Measurements from ENCODE around the gene HCN4. TPM values are rescaled to one million over a fixed set of nuclear protein-coding genes. Genes with fewer than 3 reads are reported as not detected.

The HCN4 gene
- total and polyA plus RNA-seq, 2 experiments from 2014 or later = 2.4 to 10.6 TPM

DNA sequence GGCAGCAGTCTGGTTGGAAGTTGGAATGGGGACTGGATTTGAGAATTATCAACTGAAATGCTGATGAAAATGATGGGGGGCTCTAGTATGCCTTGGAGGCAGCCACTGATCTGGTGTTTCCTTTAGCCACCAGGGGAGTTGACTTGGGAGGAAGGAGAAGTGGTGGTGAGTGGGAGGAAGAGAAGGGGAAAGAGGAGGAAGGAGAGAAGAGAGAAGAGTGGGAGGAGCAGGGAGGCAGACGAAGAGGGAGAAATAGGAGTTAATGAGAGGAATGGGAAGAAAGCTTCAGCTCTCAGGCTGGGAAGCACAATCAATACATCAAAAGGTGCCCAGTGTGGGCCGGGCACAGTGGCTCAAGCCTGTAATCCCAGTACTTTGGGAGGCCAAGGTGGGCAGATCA, 23.3 kb upstream of the HCN4 start:
- no peaks in the 10 kb centered on the region; the same call in 2 of the 3 replicates for H3K9me3 Mint-ChIP-seq
- no peaks in the 10 kb centered on the region for H3K79me2 ChIP-seq (replicated peaks; ENCODE audit: insufficient read depth)
- peaks cover 30% of the 10 kb centered on the region for H3K4me1 ChIP-seq (ENCODE audit: insufficient read depth)
- DNase-seq (ENCODE audit: low spot score) (no peak), ATAC-seq (no peak)
- TF ChIP-seq ZNF331 (CRISPR knock-in tag; IDR thresholded peaks at IDR 0.05; ENCODE audit: low read depth) = no peak
- TF ChIP-seq EZH2phosphoT487 (IDR thresholded peaks at IDR 0.05; ENCODE audit: unreplicated experiment) = no peak
- no peak for TF ChIP-seq JUNB (IDR thresholded peaks at IDR 0.05; ENCODE audit: unreplicated experiment)
- TF ChIP-seq EZH2 (IDR thresholded peaks at IDR 0.05; ENCODE audit: low read depth, unreplicated experiment) = no peak
- no peak for TF ChIP-seq NANOG (IDR thresholded peaks at IDR 0.05; ENCODE audit: borderline replicate concordance)
- H3K36me3 Mint-ChIP-seq (ENCODE audit: low read depth) = no peaks in the 10 kb centered on the region
- H3K27ac ChIP-seq (ENCODE audit: low read depth) = no peak overlapping the region
- no peak overlapping the region for H2AFZ ChIP-seq
- no peak overlapping the region for H3K4me2 ChIP-seq
- H3K4me1 Mint-ChIP-seq = peaks cover 39% of the 10 kb centered on the region
- H3K27me3 Mint-ChIP-seq (ENCODE audit: insufficient read depth, low read depth, poor library complexity) = peaks cover 16% of the 10 kb centered on the region
- no peaks in the 10 kb centered on the region for H3K36me3 ChIP-seq (ENCODE audit: insufficient read depth)
- H3K4me3 Mint-ChIP-seq = no peak overlapping the region
- H3K27ac Mint-ChIP-seq = no peak overlapping the region
- H4K20me1 ChIP-seq (replicated peaks; ENCODE audit: insufficient read depth) = no peaks in the 10 kb centered on the region
- H3F3A ChIP-seq (replicated peaks; ENCODE audit: low read depth) = peaks cover 15% of the 10 kb centered on the region; the same call in 1 of the 2 replicates
- H3K4me3 ChIP-seq = no peak overlapping the region
- H3K9me2 ChIP-seq (ENCODE audit: insufficient read depth) = peaks cover 7% of the 10 kb centered on the region; the same call in 1 of the 2 replicates
- H3K27me3 ChIP-seq (ENCODE audit: insufficient read depth) = no peaks in the 10 kb centered on the region

DNA sequence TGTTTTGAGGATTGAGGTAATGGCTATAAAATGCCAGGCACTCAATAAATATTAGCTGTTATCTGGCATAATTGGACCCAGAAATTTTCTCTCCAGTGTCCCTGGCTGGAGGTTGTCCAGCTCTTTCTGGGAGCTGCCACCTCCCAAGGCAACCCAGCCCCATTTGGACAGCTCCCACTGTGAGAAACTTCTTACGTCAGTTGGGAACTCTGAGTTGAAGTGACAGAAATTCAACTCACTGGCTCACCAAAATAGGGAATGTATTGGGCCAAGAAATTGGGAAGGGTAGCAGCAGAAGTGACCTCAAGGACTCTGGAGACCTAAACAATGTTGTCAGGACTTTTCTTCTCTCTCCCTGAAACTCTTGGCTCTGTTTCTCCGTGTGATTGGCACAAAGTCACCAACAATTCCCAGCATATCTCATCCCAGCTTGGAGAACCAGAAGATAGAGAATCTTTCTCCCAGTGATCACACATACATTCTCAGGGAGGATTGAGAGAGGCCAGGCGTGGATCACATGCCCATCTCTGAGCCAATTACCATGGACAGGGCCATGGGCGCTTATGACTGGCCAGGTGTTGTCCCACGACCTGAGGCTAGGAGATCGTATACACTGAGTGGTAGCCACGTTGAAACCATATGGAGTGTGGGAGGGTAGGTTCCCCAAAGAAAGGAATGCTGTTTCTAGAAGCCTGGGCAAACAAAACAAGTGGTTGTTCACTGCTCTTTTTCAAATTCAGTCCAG, 22.5 kb upstream of the HCN4 start:
- Histone ChIP-seq H3K4me3 (no peak overlapping the region), H3K27ac (ENCODE audit: low read depth) (no peak overlapping the region), H3K36me3 (ENCODE audit: insufficient read depth) (no peaks in the 10 kb centered on the region), H4K20me1 (replicated peaks; ENCODE audit: insufficient read depth) (no peaks in the 10 kb centered on the region), H2AFZ (no peak overlapping the region), H3K4me2 (no peak overlapping the region), H3K27me3 (ENCODE audit: insufficient read depth) (no peaks in the 10 kb centered on the region), H3K4me1 (ENCODE audit: insufficient read depth) (peaks cover 34% of the 10 kb centered on the region), H3K9me2 (ENCODE audit: insufficient read depth) (peaks cover 7% of the 10 kb centered on the region; the same call in 1 of the 2 replicates), H3K79me2 (replicated peaks; ENCODE audit: insufficient read depth) (no peaks in the 10 kb centered on the region), H3F3A (replicated peaks; ENCODE audit: low read depth) (peaks cover 15% of the 10 kb centered on the region; the same call in 1 of the 2 replicates)
- Mint-ChIP-seq H3K9me3 (no peaks in the 10 kb centered on the region; the same call in 2 of the 3 replicates), H3K4me1 (peaks cover 41% of the 10 kb centered on the region), H3K27me3 (ENCODE audit: insufficient read depth, low read depth, poor library complexity) (peaks cover 19% of the 10 kb centered on the region), H3K36me3 (ENCODE audit: low read depth) (no peaks in the 10 kb centered on the region), H3K27ac (no peak overlapping the region), H3K4me3 (no peak overlapping the region)
- no peak for TF ChIP-seq EZH2 (IDR thresholded peaks at IDR 0.05; ENCODE audit: low read depth, unreplicated experiment)
- TF ChIP-seq, protein P1, sequence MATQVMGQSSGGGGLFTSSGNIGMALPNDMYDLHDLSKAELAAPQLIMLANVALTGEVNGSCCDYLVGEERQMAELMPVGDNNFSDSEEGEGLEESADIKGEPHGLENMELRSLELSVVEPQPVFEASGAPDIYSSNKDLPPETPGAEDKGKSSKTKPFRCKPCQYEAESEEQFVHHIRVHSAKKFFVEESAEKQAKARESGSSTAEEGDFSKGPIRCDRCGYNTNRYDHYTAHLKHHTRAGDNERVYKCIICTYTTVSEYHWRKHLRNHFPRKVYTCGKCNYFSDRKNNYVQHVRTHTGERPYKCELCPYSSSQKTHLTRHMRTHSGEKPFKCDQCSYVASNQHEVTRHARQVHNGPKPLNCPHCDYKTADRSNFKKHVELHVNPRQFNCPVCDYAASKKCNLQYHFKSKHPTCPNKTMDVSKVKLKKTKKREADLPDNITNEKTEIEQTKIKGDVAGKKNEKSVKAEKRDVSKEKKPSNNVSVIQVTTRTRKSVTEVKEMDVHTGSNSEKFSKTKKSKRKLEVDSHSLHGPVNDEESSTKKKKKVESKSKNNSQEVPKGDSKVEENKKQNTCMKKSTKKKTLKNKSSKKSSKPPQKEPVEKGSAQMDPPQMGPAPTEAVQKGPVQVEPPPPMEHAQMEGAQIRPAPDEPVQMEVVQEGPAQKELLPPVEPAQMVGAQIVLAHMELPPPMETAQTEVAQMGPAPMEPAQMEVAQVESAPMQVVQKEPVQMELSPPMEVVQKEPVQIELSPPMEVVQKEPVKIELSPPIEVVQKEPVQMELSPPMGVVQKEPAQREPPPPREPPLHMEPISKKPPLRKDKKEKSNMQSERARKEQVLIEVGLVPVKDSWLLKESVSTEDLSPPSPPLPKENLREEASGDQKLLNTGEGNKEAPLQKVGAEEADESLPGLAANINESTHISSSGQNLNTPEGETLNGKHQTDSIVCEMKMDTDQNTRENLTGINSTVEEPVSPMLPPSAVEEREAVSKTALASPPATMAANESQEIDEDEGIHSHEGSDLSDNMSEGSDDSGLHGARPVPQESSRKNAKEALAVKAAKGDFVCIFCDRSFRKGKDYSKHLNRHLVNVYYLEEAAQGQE (IDR thresholded peaks at IDR 0.05; ENCODE audit: unreplicated experiment) = peak; percentile 60
- ATAC-seq (no peak), DNase-seq (ENCODE audit: low spot score) (no peak)

All from GM23338 (cell line).